ENCODE data around the gene ITGB7. TPM values are rescaled to one million over a fixed set of nuclear protein-coding genes. Genes with fewer than 3 reads are reported as not detected.

The ITGB7 gene
- polyA plus RNA-seq, 1 of the 3 experiments (the other 2 are of a cell fraction), result 0.25 TPM

GRCh38 chr12:53174881-53175491 lies 32.1 kb downstream of the ITGB7 start:
- Histone ChIP-seq H3K27ac (ENCODE audit: low read depth in 2 of 2, low read length in 1 of 2) (peak overlapping the region in 1 of 2 experiments; percentile 3; a peak in 2 of 4 replicates), H3K9me2 (no peaks in the 10 kb centered on the region)
- DNase-seq, result no peak

More at GRCh38 chr12:53174881-53175491, 32.1 kb downstream of the ITGB7 start:
- no peaks in the 10 kb centered on the region for H3K9me3 ChIP-seq
- no peak overlapping the region for H2AFZ ChIP-seq (ENCODE audit: low read depth)
- H3K79me2 ChIP-seq (ENCODE audit: insufficient read depth), result no peaks in the 10 kb centered on the region
- H3K9ac ChIP-seq, result no peak overlapping the region
- no peak for TF ChIP-seq FOXM1 (IDR thresholded peaks at IDR 0.05; ENCODE audit: low read depth)
- no peak for TF ChIP-seq MXI1 (IDR thresholded peaks at IDR 0.05; ENCODE audit: low read depth, low read length)
- TF ChIP-seq, protein P1, sequence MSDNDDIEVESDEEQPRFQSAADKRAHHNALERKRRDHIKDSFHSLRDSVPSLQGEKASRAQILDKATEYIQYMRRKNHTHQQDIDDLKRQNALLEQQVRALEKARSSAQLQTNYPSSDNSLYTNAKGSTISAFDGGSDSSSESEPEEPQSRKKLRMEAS (IDR thresholded peaks at IDR 0.05; ENCODE audit: low read depth), result no peak
- TF ChIP-seq EP300 (IDR thresholded peaks at IDR 0.05; ENCODE audit: borderline replicate concordance in 1 of 2, low read depth in 1 of 2, low read length in 1 of 2), result no peak
- TF ChIP-seq POLR2AphosphoS5 (IDR thresholded peaks at IDR 0.05; ENCODE audit: low read depth, low read length), result no peak
- no peak for TF ChIP-seq TEAD4 (IDR thresholded peaks at IDR 0.05; ENCODE audit: borderline replicate concordance, insufficient read depth)
- no peak for TF ChIP-seq NFIC (IDR thresholded peaks at IDR 0.05; ENCODE audit: borderline replicate concordance)
- TF ChIP-seq GATA2 (CRISPR knock-in tag; IDR thresholded peaks at IDR 0.05), result no peak
- no peak for TF ChIP-seq MEF2A (IDR thresholded peaks at IDR 0.05; ENCODE audit: borderline replicate concordance, low read depth)
- TF ChIP-seq SIN3A (IDR thresholded peaks at IDR 0.05; ENCODE audit: borderline replicate concordance, low read depth, low read length), result no peak
- TF ChIP-seq FOXJ3 (CRISPR knock-in tag; IDR thresholded peaks at IDR 0.05), result no peak
- TF ChIP-seq, protein P2, sequence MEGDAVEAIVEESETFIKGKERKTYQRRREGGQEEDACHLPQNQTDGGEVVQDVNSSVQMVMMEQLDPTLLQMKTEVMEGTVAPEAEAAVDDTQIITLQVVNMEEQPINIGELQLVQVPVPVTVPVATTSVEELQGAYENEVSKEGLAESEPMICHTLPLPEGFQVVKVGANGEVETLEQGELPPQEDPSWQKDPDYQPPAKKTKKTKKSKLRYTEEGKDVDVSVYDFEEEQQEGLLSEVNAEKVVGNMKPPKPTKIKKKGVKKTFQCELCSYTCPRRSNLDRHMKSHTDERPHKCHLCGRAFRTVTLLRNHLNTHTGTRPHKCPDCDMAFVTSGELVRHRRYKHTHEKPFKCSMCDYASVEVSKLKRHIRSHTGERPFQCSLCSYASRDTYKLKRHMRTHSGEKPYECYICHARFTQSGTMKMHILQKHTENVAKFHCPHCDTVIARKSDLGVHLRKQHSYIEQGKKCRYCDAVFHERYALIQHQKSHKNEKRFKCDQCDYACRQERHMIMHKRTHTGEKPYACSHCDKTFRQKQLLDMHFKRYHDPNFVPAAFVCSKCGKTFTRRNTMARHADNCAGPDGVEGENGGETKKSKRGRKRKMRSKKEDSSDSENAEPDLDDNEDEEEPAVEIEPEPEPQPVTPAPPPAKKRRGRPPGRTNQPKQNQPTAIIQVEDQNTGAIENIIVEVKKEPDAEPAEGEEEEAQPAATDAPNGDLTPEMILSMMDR (IDR thresholded peaks at IDR 0.05), result peak; percentile 53
- no peak for TF ChIP-seq USF2 (IDR thresholded peaks at IDR 0.05; ENCODE audit: borderline replicate concordance, low read depth, low read length)
- TF ChIP-seq RAD21 (IDR thresholded peaks at IDR 0.05; ENCODE audit: low read length), result peak; percentile 52
- TF ChIP-seq SMC3 (IDR thresholded peaks at IDR 0.05; ENCODE audit: low read depth, low read length), result peak; percentile 28; the same call in 1 of the 2 replicates
- no peak for TF ChIP-seq GABPA (IDR thresholded peaks at IDR 0.05; ENCODE audit: low read depth)
- no peak for TF ChIP-seq EZH2phosphoT487 (IDR thresholded peaks at IDR 0.05; ENCODE audit: borderline replicate concordance, low read depth)
- no peak for TF ChIP-seq RFX5 (IDR thresholded peaks at IDR 0.05; ENCODE audit: low read length)
- no peak for TF ChIP-seq ELF1 (IDR thresholded peaks at IDR 0.05)
- no peak for TF ChIP-seq REST (IDR thresholded peaks at IDR 0.05; ENCODE audit: low read depth, low read length)
- TF ChIP-seq JUND (IDR thresholded peaks at IDR 0.05), result no peak
- ChIA-PET POLR2A (interaction anchor here (1.3 kb wide), 1 partner anchor 16 kb away, joined by 3 read pairs; no protein-coding TSS in a partner anchor), CTCF (interaction anchor here (0.6 to 23.1 kb wide), 10 partner anchors 11 to 140 kb away, joined by 3 to 272 read pairs (median 4); partner anchors contain the start of gene ESPL1)
- H3K4me1 ChIP-seq (ENCODE audit: control insufficient read depth in 1 of 2, insufficient read depth in 2 of 2, low read depth in 1 of 2, low read length in 1 of 2), result peaks cover 19 to 22% of the 10 kb centered on the region in 2 experiments; a peak in 3 of 4 replicates
- 87% methylated on average over 4 of the region's 4 CpGs for WGBS (ENCODE audit: low lambda C conversion rate)
- no peaks in the 10 kb centered on the region for H3K27me3 ChIP-seq (ENCODE audit: insufficient read depth)
- peak overlapping the region; percentile 17; the same call in 1 of the 2 replicates for H3K4me2 ChIP-seq
- H3F3A ChIP-seq (replicated peaks; ENCODE audit: insufficient read depth), result peaks cover 22% of the 10 kb centered on the region
- no peaks in the 10 kb centered on the region for H3K36me3 ChIP-seq (replicated peaks in 1 of 2; ENCODE audit: control insufficient read depth in 1 of 2, insufficient read depth in 2 of 2, low read length in 1 of 2)
- no peaks in the 10 kb centered on the region for H4K20me1 ChIP-seq (ENCODE audit: insufficient read depth)
- H3K4me3 ChIP-seq (ENCODE audit: low read depth in 2 of 2, low read length in 1 of 2), result no peak overlapping the region
